ENCODE data around the gene SCAMP3. TPM values are rescaled to one million over a fixed set of nuclear protein-coding genes. Genes with fewer than 3 reads are reported as not detected.
"Not testable (repeated sequence)": the region's sequence is repeated elsewhere in the genome, so short reads cannot be mapped to it uniquely, and the experiment has no call there.

Gene SCAMP3
- total RNA-seq, 1 donor from 2014 or later: 50.5 TPM

DNA sequence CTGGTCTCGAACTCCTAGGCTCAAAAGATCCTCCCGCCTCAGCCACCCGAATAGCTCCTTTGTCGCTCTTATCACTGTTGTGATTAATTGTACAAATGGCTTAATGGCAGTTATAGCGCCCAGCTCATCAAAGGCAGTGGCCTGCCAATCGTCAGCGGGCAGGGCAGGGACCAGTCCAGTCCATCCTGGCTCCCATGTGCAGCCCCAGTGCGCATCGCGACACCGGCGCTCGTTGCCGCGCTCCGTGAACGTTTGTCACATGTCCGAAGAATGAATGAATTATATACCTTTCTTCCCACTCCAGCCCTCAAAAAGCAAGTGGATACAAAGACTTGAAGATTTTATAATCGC is 35.3 kb downstream of the SCAMP3 start:
- TF ChIP-seq CTCF (IDR thresholded peaks at IDR 0.05; ENCODE audit: unreplicated experiment): no peak
- peaks cover 33% of the 10 kb centered on the region for H3K4me1 Mint-ChIP-seq

DNA sequence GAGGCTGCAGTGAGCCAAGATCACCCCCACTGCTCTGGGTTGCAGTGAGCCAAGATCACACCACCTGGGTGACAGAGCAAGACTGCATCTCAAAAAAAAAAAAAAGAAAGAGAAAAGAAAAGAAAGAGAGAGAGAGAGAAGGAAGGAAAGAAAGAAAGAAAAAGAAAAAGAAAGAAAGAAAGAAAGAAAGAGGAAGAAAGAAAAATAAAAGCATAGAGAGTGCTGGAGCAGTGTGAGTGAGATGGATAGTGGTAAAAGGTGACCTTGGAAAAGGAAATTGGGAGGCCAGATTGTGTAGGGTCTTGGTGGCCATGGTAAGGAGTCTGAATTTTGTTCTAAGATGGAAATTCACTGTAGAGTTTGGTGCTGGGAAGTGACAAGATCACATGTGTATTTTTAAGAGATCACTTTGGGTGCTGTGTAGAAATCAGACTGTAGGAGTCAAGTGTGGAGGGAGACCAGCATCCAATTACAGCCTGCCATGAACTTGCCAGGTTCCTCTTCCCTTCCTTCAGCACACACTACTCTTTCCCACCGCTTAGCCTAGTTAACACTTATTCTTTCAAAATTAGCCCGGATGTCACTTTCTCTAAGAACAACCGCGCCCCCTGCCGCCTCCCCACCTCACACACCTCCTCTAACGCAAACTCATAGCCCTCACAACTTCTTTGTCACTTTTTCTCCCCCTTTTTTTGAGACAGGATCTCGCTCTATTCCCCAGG is 35.8 kb downstream of the SCAMP3 start:
- peak in 1 of 2 experiments; percentile 60 for DNase-seq (ENCODE audit: low spot score in 2 of 2, unreplicated experiment in 2 of 2)
- no peak for TF ChIP-seq CTCF (IDR thresholded peaks at IDR 0.05; ENCODE audit: unreplicated experiment)
- H3K9me3 Mint-ChIP-seq: no peaks in the 10 kb centered on the region
- H3K4me1 Mint-ChIP-seq: peaks cover 31% of the 10 kb centered on the region
- peak overlapping the region; percentile 80 for H3K4me3 Mint-ChIP-seq
- H3K27me3 Mint-ChIP-seq (ENCODE audit: low read depth): no peaks in the 10 kb centered on the region
- no peaks in the 10 kb centered on the region for H3K36me3 Mint-ChIP-seq
- peak overlapping the region; percentile 99 for H3K27ac Mint-ChIP-seq

More for the DNA sequence above, 35.3 kb downstream of the SCAMP3 start:
- Mint-ChIP-seq H3K27ac (peak overlapping the region; percentile 99), H3K4me3 (peak overlapping the region; percentile 80), H3K27me3 (ENCODE audit: low read depth) (no peaks in the 10 kb centered on the region), H3K36me3 (no peaks in the 10 kb centered on the region), H3K9me3 (no peaks in the 10 kb centered on the region)
- DNase-seq (ENCODE audit: low spot score in 2 of 2, unreplicated experiment in 2 of 2): peak in 1 of 2 experiments; percentile 56

- not testable (repeated sequence) for H3K9me3 Mint-ChIP-seq; DNase-seq (ENCODE audit: low spot score in 2 of 2, unreplicated experiment in 2 of 2); H3K36me3 Mint-ChIP-seq; H3K27me3 Mint-ChIP-seq (ENCODE audit: low read depth)
- Mint-ChIP-seq H3K4me3 (peak overlapping the region; percentile 80), H3K27ac (peak overlapping the region; percentile 99), H3K4me1 (peaks cover 31% of the 10 kb centered on the region)
Measured at GRCh38 chr1:155225404-155225759, 36.8 kb downstream of the SCAMP3 start.

GRCh38 chr1:155223047-155223446 is 39.1 kb downstream of the SCAMP3 start:
- H3K36me3 Mint-ChIP-seq: no peaks in the 10 kb centered on the region
- no peak overlapping the region for H3K4me3 Mint-ChIP-seq
- H3K27me3 Mint-ChIP-seq (ENCODE audit: low read depth): no peaks in the 10 kb centered on the region
- H3K27ac Mint-ChIP-seq: peak overlapping the region; percentile 57
- no peak for DNase-seq (ENCODE audit: low spot score in 2 of 2, unreplicated experiment in 2 of 2)
- no peaks in the 10 kb centered on the region for H3K9me3 Mint-ChIP-seq
- TF ChIP-seq CTCF (IDR thresholded peaks at IDR 0.05; ENCODE audit: unreplicated experiment): no peak
- H3K4me1 Mint-ChIP-seq: peaks cover 45% of the 10 kb centered on the region

- Mint-ChIP-seq H3K4me1 (peaks cover 28% of the 10 kb centered on the region), H3K27ac (peak overlapping the region; percentile 43)
- not testable (repeated sequence) for H3K27me3 Mint-ChIP-seq (ENCODE audit: low read depth); H3K36me3 Mint-ChIP-seq; DNase-seq (ENCODE audit: low spot score in 2 of 2, unreplicated experiment in 2 of 2); H3K4me3 Mint-ChIP-seq; H3K9me3 Mint-ChIP-seq
Measured at GRCh38 chr1:155220211-155220965, 41.8 kb downstream of the SCAMP3 start.

DNA sequence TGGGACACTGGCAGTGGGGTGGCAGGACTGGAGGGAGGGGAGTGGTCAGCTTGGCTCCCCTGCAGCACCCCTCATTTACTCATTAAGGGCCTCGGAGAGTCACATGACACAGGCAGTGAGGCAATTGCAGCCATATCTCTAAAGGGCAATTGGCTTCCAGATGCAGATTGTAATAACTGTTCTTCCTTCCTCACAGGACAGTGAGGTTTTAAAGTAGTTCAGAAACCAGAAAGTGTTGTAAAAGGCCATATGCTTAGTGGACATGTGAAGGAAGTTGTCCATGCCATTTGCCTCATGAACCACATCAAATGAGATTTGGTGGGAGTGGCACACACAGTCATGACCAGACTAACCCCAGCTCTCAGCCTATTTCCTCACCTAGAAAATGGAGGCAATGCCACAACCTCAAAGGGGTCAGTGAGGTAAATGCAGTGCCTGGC is 42.5 kb downstream of the SCAMP3 start:
- TF ChIP-seq CTCF (IDR thresholded peaks at IDR 0.05; ENCODE audit: unreplicated experiment): no peak
- Mint-ChIP-seq H3K4me1 (peaks cover 22% of the 10 kb centered on the region), H3K36me3 (peaks cover 2% of the 10 kb centered on the region), H3K27ac (peak overlapping the region; percentile 43), H3K27me3 (ENCODE audit: low read depth) (no peaks in the 10 kb centered on the region), H3K4me3 (peak overlapping the region; percentile 47), H3K9me3 (no peaks in the 10 kb centered on the region)
- DNase-seq (ENCODE audit: low spot score in 2 of 2, unreplicated experiment in 2 of 2): no peak

Data from mesothelial cell of epicardium (in vitro differentiated cells).